ENCODE results near the gene MGME1.

DNA sequence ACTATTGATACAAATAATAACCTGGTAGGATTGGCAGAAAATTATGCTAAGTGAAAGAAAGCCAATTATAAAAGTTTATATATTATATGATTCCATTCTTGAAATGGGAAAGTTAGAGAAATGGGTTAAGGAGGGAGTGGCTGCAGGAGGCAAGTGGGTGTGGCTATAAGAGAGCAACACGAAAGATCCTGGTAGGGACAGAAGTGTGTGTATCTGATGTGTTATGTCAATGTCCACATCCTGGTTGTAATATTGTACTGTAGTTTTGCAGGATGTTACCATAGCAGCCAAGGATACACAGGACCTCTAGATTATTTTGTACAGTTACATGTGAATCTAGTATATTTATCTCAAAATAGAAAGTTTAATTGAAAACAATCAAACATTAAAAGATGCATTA is 47.0 kb upstream of the MGME1 start:
- TF ChIP-seq, protein P1, sequence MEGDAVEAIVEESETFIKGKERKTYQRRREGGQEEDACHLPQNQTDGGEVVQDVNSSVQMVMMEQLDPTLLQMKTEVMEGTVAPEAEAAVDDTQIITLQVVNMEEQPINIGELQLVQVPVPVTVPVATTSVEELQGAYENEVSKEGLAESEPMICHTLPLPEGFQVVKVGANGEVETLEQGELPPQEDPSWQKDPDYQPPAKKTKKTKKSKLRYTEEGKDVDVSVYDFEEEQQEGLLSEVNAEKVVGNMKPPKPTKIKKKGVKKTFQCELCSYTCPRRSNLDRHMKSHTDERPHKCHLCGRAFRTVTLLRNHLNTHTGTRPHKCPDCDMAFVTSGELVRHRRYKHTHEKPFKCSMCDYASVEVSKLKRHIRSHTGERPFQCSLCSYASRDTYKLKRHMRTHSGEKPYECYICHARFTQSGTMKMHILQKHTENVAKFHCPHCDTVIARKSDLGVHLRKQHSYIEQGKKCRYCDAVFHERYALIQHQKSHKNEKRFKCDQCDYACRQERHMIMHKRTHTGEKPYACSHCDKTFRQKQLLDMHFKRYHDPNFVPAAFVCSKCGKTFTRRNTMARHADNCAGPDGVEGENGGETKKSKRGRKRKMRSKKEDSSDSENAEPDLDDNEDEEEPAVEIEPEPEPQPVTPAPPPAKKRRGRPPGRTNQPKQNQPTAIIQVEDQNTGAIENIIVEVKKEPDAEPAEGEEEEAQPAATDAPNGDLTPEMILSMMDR (conservative IDR thresholded peaks at IDR 0.05 in 1 of 2, IDR thresholded peaks at IDR 0.05 in 1 of 2; ENCODE audit: extremely low read depth in 1 of 2, insufficient read depth in 1 of 2, low read depth in 1 of 2, low read length in 2 of 2), result no peak
- no peak for TF ChIP-seq EZH2 (IDR thresholded peaks at IDR 0.05; ENCODE audit: borderline replicate concordance, low read length)

Measured in mammary epithelial cell (primary cell).